HS-5 (cell line): Measurements from ENCODE around the gene LMF2.

Source experiments
- DNase-seq: peaks from one replicate; pipeline ENCODE4 v3.0.0-alpha.2; 2012; ENCODE audit warnings: low read depth

The LMF2 gene

GRCh38 chr22:50503475-50504145 lies 3.9 kb downstream of the LMF2 start:
- no peak for DNase-seq

DNA sequence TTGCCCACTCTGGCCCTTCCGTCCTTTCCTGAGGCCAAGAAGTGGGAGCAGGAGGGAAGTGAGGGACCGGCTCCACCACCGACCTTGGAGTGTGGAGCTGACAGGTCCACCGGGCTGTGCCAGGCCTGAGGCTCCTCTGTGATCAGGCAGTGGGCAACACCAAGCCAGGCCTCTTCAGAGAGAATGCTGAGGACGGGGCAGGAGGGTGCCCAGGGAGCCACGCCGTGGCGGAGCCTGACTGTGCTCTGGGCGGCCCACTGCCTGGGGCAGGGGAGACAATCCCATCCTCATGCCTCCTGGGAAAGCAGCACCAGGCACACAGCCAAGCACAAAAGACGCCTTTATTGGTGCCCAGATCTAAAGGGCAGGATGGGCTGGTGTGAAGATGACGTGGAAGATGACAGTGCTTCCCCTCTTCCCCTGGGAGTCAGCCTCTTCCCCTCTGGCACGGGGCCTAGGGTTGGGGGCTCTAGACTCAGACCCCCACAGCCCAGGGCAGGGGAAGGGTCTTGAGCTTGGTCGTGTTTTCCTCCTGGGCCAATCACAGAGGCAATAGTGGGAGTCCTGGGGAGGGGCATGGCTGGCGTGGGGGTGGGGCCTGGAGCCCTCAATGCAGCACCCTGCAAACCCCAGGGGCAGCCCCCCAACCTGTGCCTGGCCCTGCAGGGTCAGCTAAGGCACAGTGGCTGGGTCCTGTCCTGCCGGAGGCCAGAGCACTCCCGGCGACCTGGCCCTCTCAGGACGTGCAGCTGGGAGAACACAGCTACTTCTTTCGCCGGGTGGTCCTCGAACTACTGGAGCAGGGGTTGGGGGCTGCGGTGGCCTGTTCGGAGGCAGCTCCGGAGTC lies 4.7 kb downstream of the LMF2 start:
- DNase-seq, result no peak

DNA sequence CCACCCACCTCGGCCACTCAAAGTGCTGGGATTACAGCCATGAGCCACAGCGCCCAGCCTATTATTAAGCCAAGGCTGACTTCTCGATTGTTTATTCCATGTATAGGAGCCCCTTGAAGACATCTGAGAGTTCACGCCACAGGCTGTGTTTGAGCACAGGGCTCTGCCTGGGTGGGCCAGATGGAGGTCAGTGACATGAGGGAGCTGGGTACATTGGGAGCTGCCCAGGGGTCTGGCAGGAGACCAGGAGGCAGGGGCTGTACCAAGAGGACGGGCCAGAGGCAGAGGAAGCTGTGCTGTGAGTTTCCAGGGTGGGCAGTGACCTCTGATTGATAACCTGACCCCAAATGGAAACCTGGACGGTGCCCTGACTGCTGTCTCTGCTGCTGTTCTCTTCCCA lies 5.4 kb downstream of the LMF2 start:
- DNase-seq, result no peak

DNA sequence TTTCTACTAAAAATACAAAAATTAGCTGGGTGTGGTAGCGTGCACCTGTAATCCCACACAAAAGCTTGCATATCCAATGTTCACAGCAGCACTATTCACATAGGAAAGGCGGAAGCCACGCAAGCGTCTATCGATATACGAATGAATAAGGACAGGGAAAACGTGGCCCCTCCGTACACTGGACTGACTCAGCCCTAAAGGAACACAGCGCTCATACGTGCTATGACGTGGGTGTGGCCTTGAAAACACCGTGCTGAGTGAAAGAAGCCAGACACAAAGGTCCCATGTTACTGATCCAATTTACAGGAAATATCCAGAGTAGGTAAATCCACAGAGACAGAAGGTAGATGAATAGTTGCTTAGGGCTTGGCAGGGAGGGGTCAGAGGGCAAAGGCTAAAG lies 7.0 kb downstream of the LMF2 start:
- DNase-seq, result no peak

DNA sequence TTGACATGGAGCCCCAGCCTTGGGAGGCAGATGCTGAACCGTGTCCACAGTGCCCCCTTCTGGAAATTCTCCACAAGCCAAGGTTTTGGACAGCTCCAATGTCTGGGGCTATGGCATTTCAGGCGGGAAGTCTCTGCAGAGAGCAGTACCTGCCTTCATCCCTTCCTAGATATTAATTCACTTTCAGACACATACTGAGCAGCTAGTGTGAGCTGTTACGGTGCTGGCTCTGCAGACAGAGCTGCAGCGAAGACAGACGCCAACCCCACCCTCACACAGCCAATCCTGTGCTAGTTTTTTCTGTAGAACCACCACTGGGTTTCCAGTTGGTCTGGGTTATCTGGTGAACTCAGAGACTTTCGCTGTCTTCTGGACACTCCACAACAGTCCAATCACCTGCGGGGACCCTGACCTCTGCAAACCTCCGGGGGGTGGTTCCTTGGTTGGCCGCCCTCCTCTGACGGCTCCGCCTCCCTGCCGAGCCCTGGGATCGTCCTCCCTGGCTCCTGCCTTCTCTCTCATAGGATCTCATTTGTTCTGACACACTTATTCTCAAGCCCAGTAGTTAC lies 9.1 kb downstream of the LMF2 start:
- no peak for DNase-seq

DNA sequence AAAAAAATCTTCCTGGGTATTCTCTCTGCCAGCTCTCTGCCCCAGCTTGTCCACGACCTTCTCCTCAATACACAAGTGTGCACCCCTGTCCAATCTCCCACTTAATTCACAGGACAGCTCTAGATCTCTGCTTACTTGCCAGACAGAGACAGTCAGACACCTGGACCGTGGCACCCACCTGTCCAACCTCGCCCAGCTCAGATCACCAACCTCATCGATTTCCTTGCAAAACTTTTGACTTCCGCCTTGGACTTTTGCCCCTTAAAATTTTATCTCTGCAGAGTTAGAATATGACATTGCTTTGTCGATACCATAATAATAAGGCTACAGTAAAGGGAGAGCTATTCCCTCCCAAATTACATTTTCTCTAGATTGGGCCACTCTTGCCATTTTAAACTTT lies 10.4 kb downstream of the LMF2 start:
- no peak for DNase-seq

DNA sequence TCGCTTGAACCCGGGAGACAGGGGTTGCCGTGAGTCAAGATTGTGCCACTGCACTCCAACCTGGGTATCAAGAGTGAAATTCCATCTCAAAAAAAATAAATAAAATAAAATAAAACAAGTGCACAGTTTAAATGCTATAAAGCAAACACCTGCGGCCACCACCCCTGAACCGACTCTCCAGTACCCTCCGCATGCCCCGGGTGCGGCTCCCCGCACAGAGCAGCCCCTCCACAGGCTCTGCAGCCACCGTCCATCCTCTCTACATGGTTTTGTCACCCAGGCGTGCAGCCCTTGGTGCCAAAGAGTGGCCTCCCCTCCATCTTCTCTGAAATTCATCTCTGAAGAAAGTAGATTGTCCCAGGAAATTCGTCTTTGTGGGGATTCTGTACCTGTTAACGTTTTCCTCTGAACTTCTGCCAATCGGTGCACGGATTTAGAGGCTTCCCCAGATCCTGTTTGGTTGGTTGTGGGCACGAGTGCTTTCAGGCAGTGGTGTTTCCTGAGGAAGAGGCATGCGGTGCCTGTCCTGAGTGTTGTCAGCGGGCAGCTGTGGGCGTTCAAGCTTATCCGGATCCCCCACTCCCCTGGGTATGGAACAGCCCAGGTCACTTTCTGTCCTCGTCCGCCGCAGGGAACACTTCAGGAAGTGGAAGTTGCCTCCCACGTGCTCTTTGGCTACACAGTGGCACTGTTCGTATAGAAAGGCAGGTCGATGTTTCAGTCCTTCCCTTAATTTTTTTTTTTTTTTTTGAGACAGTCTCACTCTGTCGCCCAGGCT lies 16.8 kb downstream of the LMF2 start:
- no peak for DNase-seq

- DNase-seq, result no peak
Measured at GRCh38 chr22:50489363-50490243, 17.9 kb downstream of the LMF2 start.

DNA sequence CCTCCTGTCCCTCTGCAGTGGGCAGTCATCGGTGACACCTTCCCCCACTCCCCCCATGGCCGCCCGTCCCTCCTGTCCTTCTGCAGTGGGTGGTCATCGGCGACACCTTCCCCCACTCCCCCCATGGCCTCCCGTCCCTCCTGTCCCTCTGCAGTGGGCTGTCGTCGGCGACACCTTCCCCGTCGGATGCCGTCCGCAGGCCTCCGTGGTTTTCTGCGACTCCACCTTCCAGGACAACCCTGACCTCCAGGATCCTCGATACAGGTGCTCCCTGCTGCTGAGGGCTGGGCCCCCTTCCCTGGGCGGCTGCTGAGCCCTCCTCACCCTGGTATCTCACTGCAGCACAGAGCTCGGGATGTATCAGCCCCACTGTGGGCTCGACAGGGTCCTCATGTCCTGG lies 18.6 kb downstream of the LMF2 start:
- no peak for DNase-seq

GRCh38 chr22:50488006-50488677 lies 19.4 kb downstream of the LMF2 start:
- DNase-seq, result no peak

GRCh38 chr22:50487290-50488005 lies 20.1 kb downstream of the LMF2 start:
- DNase-seq, result no peak

DNA sequence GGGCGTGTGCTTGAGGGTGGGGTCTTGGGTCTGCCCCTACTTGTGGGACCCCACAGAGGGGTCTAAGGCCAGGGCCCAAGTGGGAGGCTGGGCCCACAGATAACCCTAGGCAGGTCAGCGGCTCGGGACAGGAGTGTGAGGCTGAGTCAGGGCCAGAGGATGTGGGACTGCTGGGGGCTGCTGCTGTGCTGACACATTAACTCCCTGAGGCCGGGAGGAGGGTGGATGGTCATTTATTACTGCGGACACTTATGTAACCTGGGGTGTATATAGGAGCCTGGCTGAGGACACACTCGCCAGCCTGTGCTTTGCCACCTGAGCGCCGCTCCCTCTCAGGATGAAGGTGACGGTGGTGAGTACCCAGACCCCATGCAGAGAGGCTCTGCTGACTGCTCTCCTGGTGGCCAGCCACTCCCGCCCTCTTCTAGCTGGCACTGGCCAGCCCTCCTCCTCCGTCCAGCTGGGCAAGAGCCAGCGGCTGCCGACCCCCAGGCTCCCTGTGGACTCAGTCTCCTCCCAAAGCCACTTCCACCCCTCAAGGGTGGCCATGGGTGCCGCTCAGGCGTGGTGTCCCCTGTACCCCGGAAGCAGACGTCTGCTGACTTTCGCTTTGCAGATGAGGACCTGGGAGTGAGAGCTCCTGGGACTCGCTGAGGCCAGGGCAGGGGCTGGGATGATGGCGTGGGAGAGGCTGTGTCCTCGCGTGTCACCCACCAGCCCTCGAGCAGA lies 20.8 kb downstream of the LMF2 start, which contains the start of gene MIOX:
TSS of gene MIOX (plus strand) at position 299 of the 729 bp plus-strand sequence. CDS start at position 338, 39 bp downstream.
- DNase-seq, result no peak

- no peak for DNase-seq
Measured at GRCh38 chr22:50485221-50486131, 22.0 kb downstream of the LMF2 start.

- DNase-seq, result no peak
Measured at GRCh38 chr22:50483977-50484853, 23.3 kb downstream of the LMF2 start.

DNA sequence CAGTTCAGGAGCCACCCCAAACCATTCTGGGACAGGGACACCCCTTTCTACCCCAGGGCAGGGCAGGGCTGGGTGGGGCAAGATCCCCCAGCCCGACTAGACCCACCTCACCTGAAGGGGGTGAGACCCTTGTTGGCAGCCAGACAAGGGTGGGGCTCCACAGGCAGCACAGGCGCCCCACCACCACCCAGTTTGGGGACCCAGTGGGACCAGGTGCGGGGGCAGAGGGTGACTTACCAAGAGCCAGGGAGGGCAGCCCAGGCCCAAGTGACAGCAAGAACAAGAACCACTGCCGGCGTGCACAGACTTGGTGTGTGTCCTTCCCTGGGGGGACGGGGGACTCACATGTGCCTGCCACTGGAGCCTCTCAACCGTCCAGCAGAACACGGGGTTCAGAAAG lies 23.9 kb downstream of the LMF2 start:
- DNase-seq, result no peak

DNA sequence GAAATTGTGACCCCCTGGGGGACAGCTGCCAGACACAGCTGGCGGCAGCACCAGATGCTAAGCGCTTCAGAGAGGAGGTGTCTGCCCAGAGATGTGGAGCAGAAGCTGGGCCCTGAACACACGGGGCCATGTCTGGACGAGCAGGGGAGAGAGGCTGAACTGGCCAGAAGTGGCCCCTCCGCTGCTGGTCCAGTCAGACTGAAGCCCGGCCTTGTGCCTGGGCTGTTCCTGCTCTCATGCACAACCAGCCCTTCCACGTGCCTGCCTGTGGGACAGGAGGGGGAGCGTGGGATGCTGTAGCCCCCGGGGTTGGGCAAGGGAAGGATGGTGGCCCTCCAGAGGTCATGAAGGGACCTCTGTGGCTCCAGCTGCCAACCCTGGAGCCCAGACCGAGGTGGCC lies 24.4 kb downstream of the LMF2 start:
- no peak for DNase-seq
